Keratinocyte (primary cell): ENCODE measurements around the gene MFSD12.

Experiments
- EZH2 ChIP-seq: IDR thresholded peaks from one replicate; pipeline ENCODE4 v1.6.1; 2012; ENCODE audit warnings: inconsistent platforms, mild to moderate bottlenecking, low read length, moderate library complexity
- TF ChIP-seq, protein P1 (sequence below), 3 experiments: IDR thresholded peaks in 1 of 3; conservative IDR thresholded peaks in 1 of 3; optimal IDR thresholded peaks in 1 of 3; 2 replicates in 2 of 3; 3 replicates in 1 of 3; pipeline versions ENCODE3 to v1.5.1; 2011; ENCODE audit warnings: low read length in 3 of 3, mild to moderate bottlenecking in 3 of 3, moderate library complexity in 2 of 3, control low read depth in 1 of 3, inconsistent platforms in 1 of 3; ENCODE audit not compliant: insufficient read depth in 2 of 3; ENCODE audit errors: extremely low read depth in 1 of 3

DNA sequence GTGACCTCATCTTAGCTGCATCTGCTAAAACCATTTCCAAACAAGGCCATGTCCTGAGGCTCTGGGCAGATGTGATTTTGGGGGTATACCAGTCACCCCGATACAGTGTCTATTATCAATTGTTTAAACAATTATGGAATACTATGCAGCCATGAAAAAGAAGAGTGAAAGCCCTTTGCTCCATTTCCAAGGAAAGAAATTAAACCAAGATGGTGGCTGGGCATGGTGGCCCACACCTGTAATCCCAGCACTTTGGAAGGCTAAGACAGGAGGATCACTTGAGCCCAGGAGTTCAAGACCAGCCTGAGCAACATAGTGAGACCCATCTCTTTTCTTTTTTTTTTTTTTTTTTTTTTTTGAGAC, 17.6 kb downstream of the MFSD12 start:
- TF ChIP-seq, protein P1, sequence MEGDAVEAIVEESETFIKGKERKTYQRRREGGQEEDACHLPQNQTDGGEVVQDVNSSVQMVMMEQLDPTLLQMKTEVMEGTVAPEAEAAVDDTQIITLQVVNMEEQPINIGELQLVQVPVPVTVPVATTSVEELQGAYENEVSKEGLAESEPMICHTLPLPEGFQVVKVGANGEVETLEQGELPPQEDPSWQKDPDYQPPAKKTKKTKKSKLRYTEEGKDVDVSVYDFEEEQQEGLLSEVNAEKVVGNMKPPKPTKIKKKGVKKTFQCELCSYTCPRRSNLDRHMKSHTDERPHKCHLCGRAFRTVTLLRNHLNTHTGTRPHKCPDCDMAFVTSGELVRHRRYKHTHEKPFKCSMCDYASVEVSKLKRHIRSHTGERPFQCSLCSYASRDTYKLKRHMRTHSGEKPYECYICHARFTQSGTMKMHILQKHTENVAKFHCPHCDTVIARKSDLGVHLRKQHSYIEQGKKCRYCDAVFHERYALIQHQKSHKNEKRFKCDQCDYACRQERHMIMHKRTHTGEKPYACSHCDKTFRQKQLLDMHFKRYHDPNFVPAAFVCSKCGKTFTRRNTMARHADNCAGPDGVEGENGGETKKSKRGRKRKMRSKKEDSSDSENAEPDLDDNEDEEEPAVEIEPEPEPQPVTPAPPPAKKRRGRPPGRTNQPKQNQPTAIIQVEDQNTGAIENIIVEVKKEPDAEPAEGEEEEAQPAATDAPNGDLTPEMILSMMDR (optimal IDR thresholded peaks at IDR 0.05 in 1 of 3, IDR thresholded peaks at IDR 0.05 in 1 of 3, conservative IDR thresholded peaks at IDR 0.05 in 1 of 3; ENCODE audit: extremely low read depth in 1 of 3, insufficient read depth in 2 of 3, low read length in 3 of 3) = no peak
- TF ChIP-seq EZH2 = no peak
